LNCaP clone FGC (cell line): ENCODE data around the gene DUS1L.

Experiments
- DNase-seq: peaks from one replicate; pipeline ENCODE4 v3.0.0-alpha.2; 2011; ENCODE audit warnings: low read depth
- H3K4me3 ChIP-seq: 2 replicates; pipeline ENCODE4 v1.5.1; 2011; ENCODE audit warnings: mild to moderate bottlenecking, low read depth, low read length, control low read depth
- CTCF ChIP-seq: IDR thresholded peaks from 2 replicates; pipeline ENCODE4 v1.5.1; 2012; ENCODE audit warnings: mild to moderate bottlenecking; ENCODE audit not compliant: control insufficient read depth, insufficient read depth; ENCODE audit errors: extremely low read depth

The DUS1L gene

GRCh38 chr17:82101301-82101715 is 35.7 kb upstream of the DUS1L start:
- no peak for TF ChIP-seq CTCF
- peak; percentile 66 for DNase-seq
- no peak overlapping the region for H3K4me3 ChIP-seq

- TF ChIP-seq CTCF, result no peak
- peak; percentile 37 for DNase-seq
- H3K4me3 ChIP-seq, result no peak overlapping the region
Measured at GRCh38 chr17:82100502-82101298, 35.1 kb upstream of the DUS1L start.

- TF ChIP-seq CTCF, result no peak
- H3K4me3 ChIP-seq, result peak overlapping the region; percentile 55
- no peak for DNase-seq
Measured at GRCh38 chr17:82098939-82099763, 33.5 kb upstream of the DUS1L start.

- DNase-seq, result peak; percentile 82
- TF ChIP-seq CTCF, result peak; percentile 72
- H3K4me3 ChIP-seq, result peak within 1 kb of the TSS; percentile 88
Measured at GRCh38 chr17:82098169-82098938, 32.8 kb upstream of the DUS1L start, which contains the start of gene FASN. Gene FASN, minus strand, starts transcription at chr17:82098236. Its CDS starts 1,791 bp downstream, at chr17:82096445.

- no peak for TF ChIP-seq CTCF
- DNase-seq, result no peak
Measured at GRCh38 chr17:82097919-82098168, 32.2 kb upstream of the DUS1L start.

GRCh38 chr17:82097184-82097918 is 31.7 kb upstream of the DUS1L start:
- TF ChIP-seq CTCF, result no peak
- peak overlapping the region; percentile 88 for H3K4me3 ChIP-seq
- no peak for DNase-seq

More at GRCh38 chr17:82097919-82098168, 32.2 kb upstream of the DUS1L start:
- peak overlapping the region; percentile 88 for H3K4me3 ChIP-seq
